Neural progenitor cell (in vitro differentiated cells): ENCODE data around the gene RPTOR.

Experiments
- CTCF ChIP-seq: fragments of 200-600 bp; sonication (generic); IDR thresholded peaks from 2 replicates; pipeline ENCODE4 v1.5.1; 2017; ENCODE audit warnings: antibody characterized with exemption, mild to moderate bottlenecking
- EZH2phosphoT487 ChIP-seq: fragments of 200-600 bp; sonication (generic); IDR thresholded peaks from 2 replicates; pipeline ENCODE4 v1.6.1; 2017; ENCODE audit warnings: antibody characterized with exemption

- TF ChIP-seq CTCF (no peak), EZH2phosphoT487 (no peak)
Observed at GRCh38 chr17:80656590-80656989, 112.0 kb downstream of the RPTOR start.
